Prostate gland (tissue), 2 donors: ENCODE results near the gene NOL7.

Experiments used
- POLR2A ChIP-seq: fragments of 450-650 bp; IDR thresholded peaks from one replicate; pipeline ENCODE4 v1.6.1; 2016; ENCODE audit warnings: antibody characterized with exemption, mild to moderate bottlenecking
- POLR2AphosphoS5 ChIP-seq: sonication (generic); formaldehyde crosslinking; IDR thresholded peaks from one replicate; pipeline ENCODE4 v1.6.1; 2017; ENCODE audit warnings: antibody characterized with exemption
- TF ChIP-seq, protein P1 (sequence below), 4 experiments: fragments of 200-600 bp in 2 of 4; fragments of 450-650 bp in 2 of 4; sonication (generic) in 2 of 4; IDR thresholded peaks; 1 replicate in 3 of 4; 2 replicates in 1 of 4; pipeline ENCODE4 v1.5.1; 2016 to 2019; ENCODE audit warnings: antibody characterized with exemption in 4 of 4, mild to moderate bottlenecking in 2 of 4, moderate library complexity in 2 of 4

DNA sequence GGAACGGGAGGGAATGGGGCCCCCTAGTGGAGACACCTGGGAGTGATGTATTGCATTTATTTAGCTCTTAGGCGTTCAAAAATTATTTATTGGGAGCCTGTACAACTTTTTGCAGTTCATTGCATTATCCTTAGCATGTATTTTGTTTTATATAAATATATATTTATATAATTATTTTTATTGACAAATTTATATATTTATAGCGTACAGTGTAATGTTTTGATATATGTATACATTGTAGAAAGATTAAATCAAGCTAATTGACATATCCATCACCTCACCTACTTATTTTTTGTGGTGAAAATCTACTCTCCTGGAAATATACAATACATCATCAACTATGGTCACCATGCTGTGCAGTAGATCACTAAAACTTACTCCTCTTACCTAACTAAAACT is 39.8 kb upstream of the NOL7 start:
- TF ChIP-seq, protein P1, sequence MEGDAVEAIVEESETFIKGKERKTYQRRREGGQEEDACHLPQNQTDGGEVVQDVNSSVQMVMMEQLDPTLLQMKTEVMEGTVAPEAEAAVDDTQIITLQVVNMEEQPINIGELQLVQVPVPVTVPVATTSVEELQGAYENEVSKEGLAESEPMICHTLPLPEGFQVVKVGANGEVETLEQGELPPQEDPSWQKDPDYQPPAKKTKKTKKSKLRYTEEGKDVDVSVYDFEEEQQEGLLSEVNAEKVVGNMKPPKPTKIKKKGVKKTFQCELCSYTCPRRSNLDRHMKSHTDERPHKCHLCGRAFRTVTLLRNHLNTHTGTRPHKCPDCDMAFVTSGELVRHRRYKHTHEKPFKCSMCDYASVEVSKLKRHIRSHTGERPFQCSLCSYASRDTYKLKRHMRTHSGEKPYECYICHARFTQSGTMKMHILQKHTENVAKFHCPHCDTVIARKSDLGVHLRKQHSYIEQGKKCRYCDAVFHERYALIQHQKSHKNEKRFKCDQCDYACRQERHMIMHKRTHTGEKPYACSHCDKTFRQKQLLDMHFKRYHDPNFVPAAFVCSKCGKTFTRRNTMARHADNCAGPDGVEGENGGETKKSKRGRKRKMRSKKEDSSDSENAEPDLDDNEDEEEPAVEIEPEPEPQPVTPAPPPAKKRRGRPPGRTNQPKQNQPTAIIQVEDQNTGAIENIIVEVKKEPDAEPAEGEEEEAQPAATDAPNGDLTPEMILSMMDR (IDR thresholded peaks at IDR 0.05): peak; percentile 63 to 82 (median 75)
- TF ChIP-seq POLR2A (no peak), POLR2AphosphoS5 (no peak)
